H1 (cell line): ENCODE measurements around the gene CNKSR2. TPM values are rescaled to one million over a fixed set of nuclear protein-coding genes. Genes with fewer than 3 reads are reported as not detected.

Experiments used
- CTCF ChIA-PET: fragments of 300-600 bp; sonication (Branson Sonifier 250); formaldehyde crosslinking; loops from one replicate; lab custom pipeline; 2021; ENCODE audit not compliant: partially characterized antibody; lab: Charles Lee
- POLR2A ChIA-PET: fragments of 300-600 bp; sonication (Branson Sonifier 250); formaldehyde crosslinking; loops from one replicate; lab custom pipeline; 2021; ENCODE audit warnings: inconsistent platforms; ENCODE audit not compliant: partially characterized antibody; lab: Charles Lee
- DNase-seq, 2 experiments: peaks; one replicate each; pipeline versions ENCODE4 v3.0.0 to v3.0.0-alpha.2; 2010 to 2022; ENCODE audit warnings: low spot score in 2 of 2, low read depth in 1 of 2, mixed read lengths in 1 of 2
- FAIRE-seq: peaks from 2 replicates; lab custom pipeline; 2011; peaks lifted over from hg19 to GRCh38; lab: Jason Lieb, UNC
- H2AFZ ChIP-seq: 2 replicates; pipeline ENCODE4 v1.8.1; 2012; ENCODE audit warnings: low read length, inconsistent platforms
- H2AK5ac ChIP-seq: 2 replicates; pipeline ENCODE4 v1.6.1; 2013; ENCODE audit warnings: low read depth, low read length
- H2BK120ac ChIP-seq: replicated peaks from 2 replicates; pipeline ENCODE3; 2013; ENCODE audit warnings: low read depth, low read length, inconsistent platforms
- H2BK12ac ChIP-seq: 2 replicates; pipeline ENCODE4 v1.6.1; 2013; ENCODE audit warnings: low read depth, low read length
- H2BK15ac ChIP-seq: 2 replicates; pipeline ENCODE4 v1.6.1; 2013; ENCODE audit warnings: low read length
- H2BK20ac ChIP-seq: 2 replicates; pipeline ENCODE4 v1.6.1; 2013; ENCODE audit warnings: low read length
- H2BK5ac ChIP-seq: 2 replicates; pipeline ENCODE4 v1.6.1; 2013; ENCODE audit warnings: low read depth, low read length
- H3K14ac ChIP-seq: 2 replicates; pipeline ENCODE4 v1.6.1; 2013; ENCODE audit warnings: inconsistent platforms; ENCODE audit not compliant: insufficient read length
- H3K18ac ChIP-seq: 2 replicates; pipeline ENCODE4 v1.6.1; 2013; ENCODE audit warnings: low read length; ENCODE audit errors: extremely low read depth
- H3K23ac ChIP-seq: 2 replicates; pipeline ENCODE4 v1.6.1; 2013; ENCODE audit warnings: inconsistent platforms; ENCODE audit not compliant: insufficient read length
- H3K23me2 ChIP-seq: 2 replicates; pipeline ENCODE4 v1.6.1; 2013; ENCODE audit warnings: low read depth, low read length
- H3K27ac ChIP-seq: 2 replicates; pipeline ENCODE4 v1.6.1; 2011; ENCODE audit warnings: low read depth, low read length, inconsistent platforms
- H3K27me3 ChIP-seq, 4 experiments: replicated peaks in 1 of 4; 1 replicate in 1 of 4; 2 replicates in 3 of 4; pipeline versions ENCODE4 v1.6.1 to v1.8.1; 2011 to 2013; ENCODE audit warnings: low read length in 3 of 4, mild to moderate bottlenecking in 3 of 4, inconsistent platforms in 2 of 4, mixed read lengths in 2 of 4, moderate library complexity in 1 of 4; ENCODE audit not compliant: control insufficient read depth in 3 of 4, insufficient read depth in 3 of 4; ENCODE audit errors: extremely low read depth in 1 of 4
- H3K36me3 ChIP-seq, 4 experiments: 2 replicates each; pipeline versions ENCODE4 v1.6.1 to v1.8.1; 2011 to 2013; ENCODE audit warnings: mild to moderate bottlenecking in 4 of 4, low read length in 3 of 4, moderate library complexity in 2 of 4, control low read depth in 1 of 4, inconsistent platforms in 1 of 4; ENCODE audit not compliant: insufficient read depth in 4 of 4, control insufficient read depth in 2 of 4
- H3K4ac ChIP-seq: replicated peaks from 2 replicates; pipeline ENCODE3; 2013; ENCODE audit warnings: low read length, low read depth, mixed read lengths, inconsistent platforms; ENCODE audit not compliant: insufficient read length
- H3K4me1 ChIP-seq, 4 experiments: replicated peaks in 1 of 4; 1 replicate in 1 of 4; 2 replicates in 3 of 4; pipeline versions ENCODE4 v1.6.1 to v1.8.1; 2011 to 2013; ENCODE audit warnings: low read length in 3 of 4, inconsistent platforms in 2 of 4, mixed read lengths in 1 of 4; ENCODE audit not compliant: insufficient read depth in 4 of 4, control insufficient read depth in 3 of 4
- H3K4me2 ChIP-seq, 2 experiments: 2 replicates each; pipeline versions ENCODE4 v1.6.1 to v1.8.1; 2011 to 2013; ENCODE audit warnings: low read depth in 2 of 2, low read length in 2 of 2, control low read depth in 1 of 2, inconsistent platforms in 1 of 2, mild to moderate bottlenecking in 1 of 2; ENCODE audit not compliant: insufficient read depth in 1 of 2
- H3K4me3 ChIP-seq, 4 experiments: fragments of 200-600, 300-600 bp in 1 of 4; sonication (generic), shearing (Covaris generic), sonication (Bioruptor Twin) in 1 of 4; 2 replicates each; pipeline versions ENCODE4 v1.5.1 to v1.8.1; 2011 to 2016; ENCODE audit warnings: low read length in 4 of 4, low read depth in 3 of 4, control low read depth in 2 of 4, inconsistent platforms in 2 of 4, mild to moderate bottlenecking in 2 of 4, mixed read lengths in 1 of 4, moderate library complexity in 1 of 4; ENCODE audit not compliant: insufficient read depth in 2 of 4; ENCODE audit errors: extremely low read depth in 1 of 4
- H3K56ac ChIP-seq: replicated peaks from 2 replicates; pipeline ENCODE3; 2013; ENCODE audit warnings: low read depth, mild to moderate bottlenecking, mixed read lengths, low read length, inconsistent platforms; ENCODE audit not compliant: insufficient read length
- H3K79me1 ChIP-seq: 2 replicates; pipeline ENCODE4 v1.6.1; 2013; ENCODE audit warnings: low read depth, low read length, control low read depth
- H3K79me2 ChIP-seq, 2 experiments: 2 replicates each; pipeline versions ENCODE4 v1.6.1 to v1.8.1; 2012 to 2013; ENCODE audit warnings: low read length in 2 of 2, mild to moderate bottlenecking in 2 of 2, inconsistent platforms in 1 of 2; ENCODE audit not compliant: insufficient read depth in 2 of 2, control insufficient read depth in 1 of 2
- H3K9ac ChIP-seq, 4 experiments: replicated peaks in 1 of 4; 1 replicate in 1 of 4; 2 replicates in 3 of 4; pipeline versions ENCODE4 v1.6.1 to v1.8.1; 2011 to 2013; ENCODE audit warnings: low read depth in 3 of 4, low read length in 3 of 4, control low read depth in 2 of 4, mild to moderate bottlenecking in 2 of 4, moderate library complexity in 2 of 4, inconsistent platforms in 1 of 4; ENCODE audit errors: extremely low read depth in 1 of 4
- H3K9me3 ChIP-seq, 2 experiments: 2 replicates each; pipeline versions ENCODE4 v1.6.1 to v1.8.1; 2012 to 2013; ENCODE audit warnings: mild to moderate bottlenecking in 2 of 2, moderate library complexity in 2 of 2, control low read depth in 1 of 2, inconsistent platforms in 1 of 2, low read depth in 1 of 2, low read length in 1 of 2, mixed read lengths in 1 of 2; ENCODE audit not compliant: insufficient read depth in 2 of 2
- H4K20me1 ChIP-seq, 2 experiments: replicated peaks in 1 of 2; 2 replicates each; pipeline versions ENCODE3 to v1.8.1; 2011 to 2013; ENCODE audit warnings: inconsistent platforms in 2 of 2, low read length in 2 of 2, mild to moderate bottlenecking in 1 of 2; ENCODE audit not compliant: insufficient read depth in 2 of 2, control insufficient read depth in 1 of 2
- H4K5ac ChIP-seq: 2 replicates; pipeline ENCODE4 v1.6.1; 2013; ENCODE audit warnings: low read length, low read depth, mixed read lengths, inconsistent platforms; ENCODE audit not compliant: insufficient read length
- H4K8ac ChIP-seq: 2 replicates; pipeline ENCODE4 v1.8.0; 2013; ENCODE audit warnings: mild to moderate bottlenecking, moderate library complexity, low read length, inconsistent platforms; ENCODE audit not compliant: insufficient read depth; ENCODE audit errors: extremely low read depth
- H4K91ac ChIP-seq: replicated peaks from 2 replicates; pipeline ENCODE3; 2013; ENCODE audit warnings: low read length, mixed read lengths, inconsistent platforms; ENCODE audit not compliant: insufficient read length
- FOSL1 ChIP-seq: IDR thresholded peaks from 2 replicates; pipeline ENCODE4 v1.6.1; 2011; ENCODE audit warnings: mild to moderate bottlenecking, low read depth, low read length, moderate library complexity; ENCODE audit not compliant: insufficient read depth
- KDM4A ChIP-seq: IDR thresholded peaks from one replicate; pipeline ENCODE4 v1.7.1; 2012; ENCODE audit warnings: low read depth, mild to moderate bottlenecking, moderate library complexity, low read length, inconsistent platforms; ENCODE audit not compliant: severe bottlenecking
- NRF1 ChIP-seq: IDR thresholded peaks from 2 replicates; pipeline ENCODE4 v1.6.1; 2011; ENCODE audit warnings: mild to moderate bottlenecking, low read depth, low read length, improper control_type of control experiment
- POLR2A ChIP-seq, 2 experiments: IDR thresholded peaks; 1 replicate in 1 of 2; 2 replicates in 1 of 2; pipeline ENCODE4 v1.6.1; 2011; ENCODE audit warnings: low read depth in 2 of 2, low read length in 2 of 2, mild to moderate bottlenecking in 2 of 2; ENCODE audit errors: control extremely low read depth in 1 of 2
- WGBS, 2 experiments: shearing (Covaris generic) in 1 of 2; methylation state at CpG; one replicate each; pipeline versions ENCODE4 v1.1.6 to v1.1.7; 2013 to 2015; ENCODE audit warnings: low lambda C conversion rate in 2 of 2, mixed read lengths in 2 of 2, inconsistent platforms in 1 of 2, low coverage in 1 of 2, missing lambda C conversion rate in 1 of 2; ENCODE audit not compliant: insufficient replicate concordance in 2 of 2, insufficient coverage in 1 of 2, insufficient read length in 1 of 2; ENCODE audit errors: extremely low coverage in 1 of 2, missing lambda C conversion rate in 1 of 2; 5-methylcytosine and 5-hydroxymethylcytosine counted together
- polyA plus RNA-seq, 7 experiments: library from polyadenylated mRNA; depleted of rRNA in 3 of 7; stranded (reverse) in 5 of 7; unstranded in 2 of 7; fragments of >200 nt in 5 of 7; fragments of 200-250 nt in 2 of 7; gene quantifications; 1 replicate in 5 of 7; 2 replicates in 1 of 7; 4 replicates in 1 of 7; pipeline versions ENCODE4 v1.2.1 to v1.2.3, GENCODE V29; 2011 to 2013; ENCODE audit warnings: missing spikeins in 2 of 7, mixed read lengths in 2 of 7
- total RNA-seq: library from RNA; stranded (reverse); fragmentation: NEBNext Ultra II Directional; extraction: Animal tissue kit (Norgen Biotek cat#: 25700); gene quantifications from 2 replicates; pipeline ENCODE4 v1.2.1, GENCODE V29; 2021
- TF ChIP-seq, protein P1 (sequence below), 3 experiments: IDR thresholded peaks; 1 replicate in 2 of 3; 2 replicates in 1 of 3; pipeline versions ENCODE4 v1.5.1 to v1.6.1; 2011; ENCODE audit warnings: low read length in 3 of 3, mild to moderate bottlenecking in 3 of 3, inconsistent platforms in 2 of 3, low read depth in 1 of 3, moderate library complexity in 1 of 3; ENCODE audit not compliant: insufficient read depth in 1 of 3; ENCODE audit errors: control extremely low read depth in 1 of 3

The CNKSR2 gene
- total and polyA plus RNA-seq, 2 of the 8 experiments (the other 6 are each of a cell fraction or from before 2014, with no cell fraction given) = 5.5 to 16.3 TPM

DNA sequence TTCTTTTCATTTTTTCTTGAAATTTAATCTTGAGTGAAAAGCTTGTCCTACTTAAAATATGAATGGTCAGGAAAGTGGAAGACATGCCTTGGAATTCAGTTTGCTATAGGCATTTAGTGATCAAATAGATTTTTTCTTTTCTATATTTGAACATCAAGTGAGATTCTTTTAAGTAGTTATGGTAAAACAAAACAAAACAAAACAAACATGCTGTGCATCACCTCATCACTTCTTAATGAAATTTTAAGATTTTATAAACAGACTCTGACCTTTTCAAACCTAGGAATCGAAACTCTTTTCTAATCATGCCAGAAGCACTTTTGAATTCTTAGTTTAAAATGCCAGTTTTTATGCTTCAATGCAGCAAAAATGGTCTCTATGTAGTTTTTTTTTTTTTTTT, 62.8 kb downstream of the CNKSR2 start:
- no peaks in the 10 kb centered on the region for H3K27me3 ChIP-seq
- H4K8ac ChIP-seq = no peak overlapping the region
- H3K79me1 ChIP-seq = no peaks in the 10 kb centered on the region
- H2BK12ac ChIP-seq = no peak overlapping the region
- H2AFZ ChIP-seq = no peak overlapping the region
- WGBS, 2 experiments = 92% methylated on average over 1 of the region's 1 CpG; no CpG with 5 or more reads in 1 of the 2 experiments
- H3K4me1 ChIP-seq = no peaks in the 10 kb centered on the region
- H3K14ac ChIP-seq = no peak overlapping the region
- TF ChIP-seq NRF1 (no peak), POLR2A (IDR thresholded peaks at IDR 0.05; ENCODE audit: control extremely low read depth in 1 of 2, low read depth in 2 of 2, low read length in 2 of 2) (no peak), FOSL1 (no peak), KDM4A (no peak)
- TF ChIP-seq, protein P1, sequence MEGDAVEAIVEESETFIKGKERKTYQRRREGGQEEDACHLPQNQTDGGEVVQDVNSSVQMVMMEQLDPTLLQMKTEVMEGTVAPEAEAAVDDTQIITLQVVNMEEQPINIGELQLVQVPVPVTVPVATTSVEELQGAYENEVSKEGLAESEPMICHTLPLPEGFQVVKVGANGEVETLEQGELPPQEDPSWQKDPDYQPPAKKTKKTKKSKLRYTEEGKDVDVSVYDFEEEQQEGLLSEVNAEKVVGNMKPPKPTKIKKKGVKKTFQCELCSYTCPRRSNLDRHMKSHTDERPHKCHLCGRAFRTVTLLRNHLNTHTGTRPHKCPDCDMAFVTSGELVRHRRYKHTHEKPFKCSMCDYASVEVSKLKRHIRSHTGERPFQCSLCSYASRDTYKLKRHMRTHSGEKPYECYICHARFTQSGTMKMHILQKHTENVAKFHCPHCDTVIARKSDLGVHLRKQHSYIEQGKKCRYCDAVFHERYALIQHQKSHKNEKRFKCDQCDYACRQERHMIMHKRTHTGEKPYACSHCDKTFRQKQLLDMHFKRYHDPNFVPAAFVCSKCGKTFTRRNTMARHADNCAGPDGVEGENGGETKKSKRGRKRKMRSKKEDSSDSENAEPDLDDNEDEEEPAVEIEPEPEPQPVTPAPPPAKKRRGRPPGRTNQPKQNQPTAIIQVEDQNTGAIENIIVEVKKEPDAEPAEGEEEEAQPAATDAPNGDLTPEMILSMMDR (IDR thresholded peaks at IDR 0.05; ENCODE audit: control extremely low read depth in 1 of 3, insufficient read depth in 1 of 3, low read depth in 1 of 3, low read length in 3 of 3) = no peak
- no peak for FAIRE-seq
- H2BK120ac ChIP-seq = no peak overlapping the region
- H2AK5ac ChIP-seq = no peak overlapping the region
- POLR2A ChIA-PET = no interaction called here
- no peak overlapping the region for H2BK5ac ChIP-seq
- H3K27ac ChIP-seq = no peak overlapping the region
- H3K4me2 ChIP-seq = no peak overlapping the region
- no peak overlapping the region for H3K9ac ChIP-seq
- H3K4me3 ChIP-seq = no peak overlapping the region
- no peaks in the 10 kb centered on the region for H3K79me2 ChIP-seq
- H3K23ac ChIP-seq = no peak overlapping the region
- CTCF ChIA-PET = no interaction called here
- no peak overlapping the region for H3K18ac ChIP-seq
- DNase-seq = no peak
- no peak overlapping the region for H4K5ac ChIP-seq
- no peaks in the 10 kb centered on the region for H3K9me3 ChIP-seq
- H3K36me3 ChIP-seq = peaks cover 0 to 5% (median 0%) of the 10 kb centered on the region in 4 experiments; a peak in 1 of 8 replicates
- H2BK15ac ChIP-seq = no peak overlapping the region
- H2BK20ac ChIP-seq = no peak overlapping the region
- no peak overlapping the region for H3K4ac ChIP-seq
- no peaks in the 10 kb centered on the region for H3K23me2 ChIP-seq
- no peak overlapping the region for H3K56ac ChIP-seq
- H4K91ac ChIP-seq = no peak overlapping the region
- no peaks in the 10 kb centered on the region for H4K20me1 ChIP-seq
